IMR-90 (cell line): Measurements from ENCODE around the gene SH2D7. TPM values are rescaled to one million over a fixed set of nuclear protein-coding genes. Genes with fewer than 3 reads are reported as not detected.

ENCODE experiments used
- ATAC-seq: fragments of 200-7000 bp; cut with Tn5 transposase; 2 replicates; pipeline ENCODE4 v1.9.1; 2020; ENCODE audit warnings: low read depth, mild to moderate bottlenecking, moderate library complexity
- BruUV-seq: library from RNA; stranded (reverse); fragments of 400-500 nt; replicated peaks from 2 replicates; lab custom pipeline; 2021; lab: Mats Ljungman, UMichigan
- CTCF ChIA-PET: fragments of 300-600 bp; formaldehyde crosslinking; extraction: SDS; loops from one replicate; lab custom pipeline; 2021; ENCODE audit warnings: antibody characterized with exemption; lab: Yijun Ruan, JAX
- POLR2A ChIA-PET: fragments of 300-600 bp; sonication (Branson Sonifier 250); formaldehyde crosslinking; loops from one replicate; lab custom pipeline; 2022; ENCODE audit warnings: antibody characterized with exemption; ENCODE audit not compliant: unreplicated experiment; lab: Charles Lee
- DNase-seq: peaks from one replicate; pipeline ENCODE4 v3.0.0; 2013
- H2AFZ ChIP-seq: replicated peaks from 2 replicates; pipeline ENCODE3; 2013; ENCODE audit warnings: low read length, mild to moderate bottlenecking; ENCODE audit not compliant: poor library complexity
- H2AK5ac ChIP-seq: 2 replicates; pipeline ENCODE4 v1.6.1; 2013; ENCODE audit warnings: low read depth, low read length, inconsistent platforms
- H2AK9ac ChIP-seq: replicated peaks from 2 replicates; pipeline ENCODE3; 2013; ENCODE audit warnings: mild to moderate bottlenecking, low read depth, low read length, moderate library complexity; ENCODE audit not compliant: poor library complexity
- H2BK120ac ChIP-seq: 2 replicates; pipeline ENCODE4 v1.6.1; 2013; ENCODE audit warnings: low read depth, low read length, inconsistent platforms
- H2BK15ac ChIP-seq: 3 replicates; pipeline ENCODE4 v1.6.1; 2013; ENCODE audit warnings: low read depth, low read length, inconsistent platforms
- H2BK20ac ChIP-seq: 2 replicates; pipeline ENCODE4 v1.6.1; 2013; ENCODE audit warnings: low read depth, mild to moderate bottlenecking, inconsistent platforms, low read length, moderate library complexity
- H2BK5ac ChIP-seq: 2 replicates; pipeline ENCODE4 v1.6.1; 2013; ENCODE audit warnings: mild to moderate bottlenecking, low read depth, low read length, inconsistent platforms; ENCODE audit not compliant: poor library complexity, severe bottlenecking
- H3K14ac ChIP-seq: replicated peaks from 2 replicates; pipeline ENCODE4 v1.6.1; 2013; ENCODE audit warnings: low read depth, low read length, inconsistent platforms
- H3K18ac ChIP-seq: 2 replicates; pipeline ENCODE4 v1.6.1; 2013; ENCODE audit warnings: low read depth, low read length, control low read depth
- H3K23ac ChIP-seq: 2 replicates; pipeline ENCODE4 v1.6.1; 2013; ENCODE audit warnings: low read depth, low read length, inconsistent platforms
- H3K27ac ChIP-seq: 2 replicates; pipeline ENCODE4 v1.5.1; 2013; ENCODE audit warnings: mild to moderate bottlenecking, control low read depth, low read length; ENCODE audit not compliant: insufficient read depth
- H3K27me3 ChIP-seq: 2 replicates; pipeline ENCODE4 v1.6.1; 2013; ENCODE audit warnings: low read length; ENCODE audit not compliant: control insufficient read depth, insufficient read depth
- H3K36me3 ChIP-seq: 2 replicates; pipeline ENCODE4 v1.6.1; 2013; ENCODE audit warnings: low read length, mixed read lengths; ENCODE audit not compliant: control insufficient read depth, insufficient read depth
- H3K4ac ChIP-seq: 2 replicates; pipeline ENCODE4 v1.6.1; 2013; ENCODE audit warnings: low read depth, low read length, inconsistent platforms
- H3K4me1 ChIP-seq: 2 replicates; pipeline ENCODE4 v1.6.1; 2013; ENCODE audit warnings: low read length, mixed read lengths; ENCODE audit not compliant: control insufficient read depth, insufficient read depth
- H3K4me2 ChIP-seq: 2 replicates; pipeline ENCODE4 v1.6.1; 2013; ENCODE audit warnings: low read depth, mild to moderate bottlenecking, control low read depth, low read length, moderate library complexity
- H3K4me3 ChIP-seq: 2 replicates; pipeline ENCODE4 v1.5.1; 2013; ENCODE audit warnings: low read depth, mild to moderate bottlenecking, control low read depth, low read length, moderate library complexity; ENCODE audit not compliant: insufficient read depth
- H3K56ac ChIP-seq: 2 replicates; pipeline ENCODE4 v1.6.1; 2013; ENCODE audit warnings: low read length, inconsistent platforms; ENCODE audit not compliant: insufficient read depth; ENCODE audit errors: extremely low read depth
- H3K79me1 ChIP-seq, 2 experiments: 2 replicates each; pipeline ENCODE4 v1.6.1; 2013; ENCODE audit warnings: low read length in 2 of 2, inconsistent platforms in 1 of 2, low read depth in 1 of 2
- H3K9ac ChIP-seq: 2 replicates; pipeline ENCODE4 v1.6.1; 2013; ENCODE audit warnings: low read depth, low read length, control low read depth
- H3K9me1 ChIP-seq: 2 replicates; pipeline ENCODE4 v1.6.1; 2013; ENCODE audit warnings: low read length, inconsistent platforms; ENCODE audit not compliant: insufficient read depth
- H3K9me3 ChIP-seq: 2 replicates; pipeline ENCODE4 v1.6.1; 2013; ENCODE audit warnings: low read length; ENCODE audit not compliant: control insufficient read depth, insufficient read depth
- H4K20me1 ChIP-seq: 2 replicates; pipeline ENCODE4 v1.6.1; 2013; ENCODE audit warnings: low read length, inconsistent platforms; ENCODE audit not compliant: insufficient read depth
- H4K5ac ChIP-seq: 2 replicates; pipeline ENCODE4 v1.6.1; 2013; ENCODE audit warnings: mild to moderate bottlenecking, low read depth, low read length, control low read depth
- H4K8ac ChIP-seq, 2 experiments: 2 replicates each; pipeline ENCODE4 v1.6.1; 2013; ENCODE audit warnings: low read depth in 2 of 2, low read length in 2 of 2, control low read depth in 1 of 2, inconsistent platforms in 1 of 2
- H4K91ac ChIP-seq: 2 replicates; pipeline ENCODE4 v1.6.1; 2013; ENCODE audit warnings: low read depth, low read length, inconsistent platforms; ENCODE audit not compliant: insufficient read depth
- BHLHE40 ChIP-seq: fragments of 150-350 bp; IDR thresholded peaks from 2 replicates; pipeline ENCODE4 v1.6.1; 2016; ENCODE audit warnings: mild to moderate bottlenecking, low read depth, low read length
- CEBPB ChIP-seq: IDR thresholded peaks from 2 replicates; pipeline ENCODE4 v1.6.1; 2012; ENCODE audit warnings: low read depth, low read length, improper control_type of control experiment
- CHD1 ChIP-seq: IDR thresholded peaks from 2 replicates; pipeline ENCODE4 v1.6.1; 2012; ENCODE audit warnings: low read depth, low read length, improper control_type of control experiment
- FOS ChIP-seq: fragments of 150-350 bp; IDR thresholded peaks from 2 replicates; pipeline ENCODE4 v1.6.1; 2016; ENCODE audit warnings: low read depth, low read length
- MAFK ChIP-seq: IDR thresholded peaks from 2 replicates; pipeline ENCODE4 v1.6.1; 2012; ENCODE audit warnings: low read depth, low read length, improper control_type of control experiment
- MXI1 ChIP-seq: IDR thresholded peaks from 2 replicates; pipeline ENCODE4 v1.6.1; 2012; ENCODE audit warnings: low read depth, mild to moderate bottlenecking, low read length, moderate library complexity, borderline replicate concordance
- NFE2L2 ChIP-seq: fragments of 150-350 bp; IDR thresholded peaks from 2 replicates; pipeline ENCODE4 v1.6.1; 2016; ENCODE audit warnings: low read depth, mild to moderate bottlenecking, low read length
- POLR2A ChIP-seq: IDR thresholded peaks from 2 replicates; pipeline ENCODE4 v1.6.1; 2012; ENCODE audit warnings: mild to moderate bottlenecking, low read depth, low read length
- RAD21 ChIP-seq: IDR thresholded peaks from 2 replicates; pipeline ENCODE4 v1.6.1; 2012; ENCODE audit warnings: low read length, improper control_type of control experiment
- RFX5 ChIP-seq: IDR thresholded peaks from 2 replicates; pipeline ENCODE4 v1.8.0; 2012; ENCODE audit warnings: low read depth, mild to moderate bottlenecking, low read length, moderate library complexity
- SMC3 ChIP-seq: fragments of 150-350 bp; IDR thresholded peaks from 2 replicates; pipeline ENCODE4 v1.6.1; 2016; ENCODE audit warnings: low read depth, mild to moderate bottlenecking, antibody characterized with exemption, low read length, moderate library complexity
- USF2 ChIP-seq: fragments of 150-350 bp; IDR thresholded peaks from 2 replicates; pipeline ENCODE4 v1.6.1; 2017; ENCODE audit warnings: mild to moderate bottlenecking, antibody characterized with exemption, low read length, low read depth
- WGBS, 2 experiments: methylation state at CpG; one replicate each; pipeline versions ENCODE4 v1.1.5 to v1.1.7; 2013; ENCODE audit warnings: missing lambda C conversion rate in 2 of 2; ENCODE audit not compliant: insufficient read length in 1 of 2; ENCODE audit errors: extremely low coverage in 2 of 2; 5-methylcytosine and 5-hydroxymethylcytosine counted together
- dilution Hi-C: fragments of 300-500 bp; cut with HindIII; formaldehyde crosslinking; loops from one replicate; pipeline ENCODE4 v1.14.3; 2018; ENCODE audit warnings: low sequenced_read_pairs; ENCODE audit not compliant: unreplicated experiment
- in situ Hi-C: fragments of 300-500 bp; cut with MboI; formaldehyde crosslinking; loops from 3 replicates; pipeline ENCODE4 v1.14.3; 2019; ENCODE audit warnings: low sequenced_read_pairs, inconsistent platforms, mixed read lengths
- intact Hi-C: fragments of 100-400 bp; cut with micrococcal nuclease; formaldehyde crosslinking; loops from 2 replicates; pipeline ENCODE4 v1.10.0; 2022
- polyA plus RNA-seq, 3 experiments: library from polyadenylated mRNA; depleted of rRNA; stranded (reverse); fragments of >200 nt; gene quantifications; 2 replicates each; pipeline ENCODE4 v1.2.3, GENCODE V29; 2012; ENCODE audit warnings: low replicate concordance in 1 of 3
- total RNA-seq: library from RNA; depleted of rRNA; stranded (reverse); fragments of >200 nt; gene quantifications from 2 replicates; pipeline ENCODE4 v1.2.3, GENCODE V29; 2012
- TF ChIP-seq, protein P1 (sequence below): conservative IDR thresholded peaks from 2 replicates; pipeline ENCODE4 v1.5.1; 2012; ENCODE audit warnings: mild to moderate bottlenecking, low read depth, low read length, improper control_type of control experiment

SH2D7 gene
- total and polyA plus RNA-seq, 2 of the 4 experiments (the other 2 are of a cell fraction), result not detected

DNA sequence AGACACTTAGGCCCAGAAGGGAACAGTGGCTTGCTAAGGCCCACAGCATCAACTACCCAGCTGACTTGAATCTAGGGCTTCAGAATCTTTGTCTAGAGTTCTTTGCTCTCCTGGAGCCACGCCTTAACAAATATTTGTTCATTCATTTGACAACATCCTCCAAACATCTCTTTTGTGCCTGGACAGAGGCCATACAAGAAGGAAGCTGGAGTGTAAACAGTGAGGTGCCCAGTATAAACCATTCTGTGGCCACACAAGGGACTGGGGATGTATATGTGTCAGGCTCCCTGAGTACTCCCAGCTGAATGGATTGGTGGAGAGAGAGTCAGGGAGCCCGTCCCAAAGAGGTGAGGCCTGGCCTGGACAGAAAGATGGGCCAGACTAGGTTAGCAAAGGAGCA lies 35.5 kb downstream of the SH2D7 start:
- no peak overlapping the region for H2BK15ac ChIP-seq
- H2BK5ac ChIP-seq, result no peak overlapping the region
- H3K4me2 ChIP-seq, result no peak overlapping the region
- no CpG with 5 or more reads among the region's 2 CpGs for WGBS, 2 experiments
- H4K5ac ChIP-seq, result no peak overlapping the region
- BruUV-seq, result no TSS peak
- H3K9me3 ChIP-seq, result no peaks in the 10 kb centered on the region
- H4K20me1 ChIP-seq, result 0 out of 2 replicates have a peak, but pooled peaks cover 6% of the 10 kb centered on the region
- dilution Hi-C loops (no loop called here), intact Hi-C loops (no loop called here), in situ Hi-C loops (no loop called here)
- no peak for DNase-seq
- peak; percentile 8; the same call in 1 of the 2 replicates for ATAC-seq
- H3K4me3 ChIP-seq, result no peak overlapping the region
- no peak overlapping the region for H2BK120ac ChIP-seq
- H4K8ac ChIP-seq, result no peak overlapping the region
- 0 out of 2 replicates have a peak overlapping the region, but pooled peaks have one; percentile 62 for H2AK5ac ChIP-seq
- POLR2A ChIA-PET, result no interaction called here
- TF ChIP-seq CEBPB (no peak), MAFK (no peak), MXI1 (no peak), USF2 (no peak), POLR2A (no peak), CHD1 (no peak), FOS (no peak), BHLHE40 (no peak), SMC3 (no peak), NFE2L2 (no peak), RFX5 (no peak), RAD21 (no peak)
- TF ChIP-seq, protein P1, sequence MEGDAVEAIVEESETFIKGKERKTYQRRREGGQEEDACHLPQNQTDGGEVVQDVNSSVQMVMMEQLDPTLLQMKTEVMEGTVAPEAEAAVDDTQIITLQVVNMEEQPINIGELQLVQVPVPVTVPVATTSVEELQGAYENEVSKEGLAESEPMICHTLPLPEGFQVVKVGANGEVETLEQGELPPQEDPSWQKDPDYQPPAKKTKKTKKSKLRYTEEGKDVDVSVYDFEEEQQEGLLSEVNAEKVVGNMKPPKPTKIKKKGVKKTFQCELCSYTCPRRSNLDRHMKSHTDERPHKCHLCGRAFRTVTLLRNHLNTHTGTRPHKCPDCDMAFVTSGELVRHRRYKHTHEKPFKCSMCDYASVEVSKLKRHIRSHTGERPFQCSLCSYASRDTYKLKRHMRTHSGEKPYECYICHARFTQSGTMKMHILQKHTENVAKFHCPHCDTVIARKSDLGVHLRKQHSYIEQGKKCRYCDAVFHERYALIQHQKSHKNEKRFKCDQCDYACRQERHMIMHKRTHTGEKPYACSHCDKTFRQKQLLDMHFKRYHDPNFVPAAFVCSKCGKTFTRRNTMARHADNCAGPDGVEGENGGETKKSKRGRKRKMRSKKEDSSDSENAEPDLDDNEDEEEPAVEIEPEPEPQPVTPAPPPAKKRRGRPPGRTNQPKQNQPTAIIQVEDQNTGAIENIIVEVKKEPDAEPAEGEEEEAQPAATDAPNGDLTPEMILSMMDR, result no peak
- no peak overlapping the region for H3K4ac ChIP-seq
- no peaks in the 10 kb centered on the region for H3K79me1 ChIP-seq
- H3K9me1 ChIP-seq, result peaks cover 3% of the 10 kb centered on the region
- no peak overlapping the region for H3K14ac ChIP-seq
- CTCF ChIA-PET, result no interaction called here
- no peak overlapping the region for H3K27ac ChIP-seq
- H4K91ac ChIP-seq, result no peak overlapping the region
- no peaks in the 10 kb centered on the region for H3K36me3 ChIP-seq
- peaks cover 4% of the 10 kb centered on the region for H3K4me1 ChIP-seq
- no peak overlapping the region for H3K23ac ChIP-seq
- no peak overlapping the region for H2BK20ac ChIP-seq
- no peak overlapping the region for H3K56ac ChIP-seq
- no peak overlapping the region for H2AFZ ChIP-seq
- no peak overlapping the region for H3K9ac ChIP-seq
- no peak overlapping the region for H2AK9ac ChIP-seq
- peaks cover 12% of the 10 kb centered on the region; the same call in 1 of the 2 replicates for H3K27me3 ChIP-seq
- H3K18ac ChIP-seq, result no peak overlapping the region
